C4-2B (cell line): Measurements from ENCODE around the gene RAB40B.

Source experiments
- H3K27ac ChIP-seq: fragments of 450-650 bp; 2 replicates; pipeline ENCODE4 v1.5.1; 2017
- ZFX ChIP-seq: fragments of 450-650 bp; IDR thresholded peaks from 2 replicates; pipeline ENCODE4 v1.6.1; 2017
- TF ChIP-seq, protein P1 (sequence below): fragments of 450-650 bp; conservative IDR thresholded peaks from 2 replicates; pipeline ENCODE4 v1.5.1; 2017; ENCODE audit warnings: mild to moderate bottlenecking

The RAB40B gene

DNA sequence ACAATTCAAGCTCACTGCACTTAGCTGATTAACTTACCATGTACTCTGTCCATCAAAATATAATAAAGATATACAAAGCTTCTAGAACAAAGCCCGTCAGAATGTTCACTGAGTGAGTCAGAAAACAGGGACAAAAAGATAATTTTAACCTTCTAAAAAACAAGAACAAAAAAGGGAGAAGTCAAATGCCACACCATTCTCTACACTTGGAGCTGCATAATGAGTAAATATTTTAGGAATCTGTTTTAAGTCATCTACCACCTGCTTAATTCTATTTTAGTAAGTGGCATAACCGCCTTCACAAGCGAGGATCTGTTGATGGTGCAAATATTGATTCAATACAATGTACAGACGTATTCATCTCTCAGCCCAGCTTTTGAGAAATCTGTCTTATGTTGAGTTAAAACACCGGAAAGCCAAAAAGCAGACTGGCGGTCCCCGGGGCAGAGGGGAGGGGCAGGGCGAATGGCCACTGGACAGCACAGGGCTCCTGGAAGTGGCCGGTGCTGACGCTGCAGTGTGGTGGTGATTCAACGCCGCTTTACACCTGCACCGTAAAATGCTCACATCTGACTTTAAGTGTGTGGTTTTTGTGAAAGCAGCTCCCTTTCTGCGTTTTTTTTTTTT is 20.1 kb downstream of the RAB40B start:
- H3K27ac ChIP-seq = no peak overlapping the region
- no peak for TF ChIP-seq ZFX
- TF ChIP-seq, protein P1, sequence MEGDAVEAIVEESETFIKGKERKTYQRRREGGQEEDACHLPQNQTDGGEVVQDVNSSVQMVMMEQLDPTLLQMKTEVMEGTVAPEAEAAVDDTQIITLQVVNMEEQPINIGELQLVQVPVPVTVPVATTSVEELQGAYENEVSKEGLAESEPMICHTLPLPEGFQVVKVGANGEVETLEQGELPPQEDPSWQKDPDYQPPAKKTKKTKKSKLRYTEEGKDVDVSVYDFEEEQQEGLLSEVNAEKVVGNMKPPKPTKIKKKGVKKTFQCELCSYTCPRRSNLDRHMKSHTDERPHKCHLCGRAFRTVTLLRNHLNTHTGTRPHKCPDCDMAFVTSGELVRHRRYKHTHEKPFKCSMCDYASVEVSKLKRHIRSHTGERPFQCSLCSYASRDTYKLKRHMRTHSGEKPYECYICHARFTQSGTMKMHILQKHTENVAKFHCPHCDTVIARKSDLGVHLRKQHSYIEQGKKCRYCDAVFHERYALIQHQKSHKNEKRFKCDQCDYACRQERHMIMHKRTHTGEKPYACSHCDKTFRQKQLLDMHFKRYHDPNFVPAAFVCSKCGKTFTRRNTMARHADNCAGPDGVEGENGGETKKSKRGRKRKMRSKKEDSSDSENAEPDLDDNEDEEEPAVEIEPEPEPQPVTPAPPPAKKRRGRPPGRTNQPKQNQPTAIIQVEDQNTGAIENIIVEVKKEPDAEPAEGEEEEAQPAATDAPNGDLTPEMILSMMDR = no peak

DNA sequence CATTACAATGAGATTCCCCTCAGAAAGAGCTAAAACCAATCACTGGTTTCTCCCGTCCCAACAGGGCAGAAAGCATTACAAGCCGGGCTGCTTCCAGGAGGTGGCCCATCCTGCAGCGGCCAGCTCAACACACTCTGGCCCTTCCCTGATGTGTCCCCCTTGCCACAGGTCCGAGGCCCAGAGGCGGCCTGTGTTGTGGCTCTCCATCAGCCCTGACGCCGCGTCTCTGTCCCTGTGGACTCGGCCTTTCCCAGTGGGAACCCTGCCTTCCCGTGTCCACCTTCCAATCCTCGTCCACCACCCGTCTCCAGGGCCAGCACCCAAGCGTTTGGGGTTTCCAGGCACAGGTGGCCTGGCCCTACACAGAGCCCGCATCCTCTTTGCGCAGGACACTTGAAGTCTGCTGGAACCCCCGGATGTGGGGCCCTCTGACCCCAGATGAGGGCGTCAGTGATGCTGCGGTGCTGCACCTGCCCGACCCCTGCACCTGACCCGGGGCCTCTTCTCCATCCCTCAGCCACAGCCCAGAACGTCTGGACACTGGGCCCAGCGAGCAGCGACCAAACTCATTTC is 21.1 kb downstream of the RAB40B start:
- H3K27ac ChIP-seq = no peak overlapping the region
- TF ChIP-seq ZFX = no peak
- TF ChIP-seq, protein P1 = no peak

DNA sequence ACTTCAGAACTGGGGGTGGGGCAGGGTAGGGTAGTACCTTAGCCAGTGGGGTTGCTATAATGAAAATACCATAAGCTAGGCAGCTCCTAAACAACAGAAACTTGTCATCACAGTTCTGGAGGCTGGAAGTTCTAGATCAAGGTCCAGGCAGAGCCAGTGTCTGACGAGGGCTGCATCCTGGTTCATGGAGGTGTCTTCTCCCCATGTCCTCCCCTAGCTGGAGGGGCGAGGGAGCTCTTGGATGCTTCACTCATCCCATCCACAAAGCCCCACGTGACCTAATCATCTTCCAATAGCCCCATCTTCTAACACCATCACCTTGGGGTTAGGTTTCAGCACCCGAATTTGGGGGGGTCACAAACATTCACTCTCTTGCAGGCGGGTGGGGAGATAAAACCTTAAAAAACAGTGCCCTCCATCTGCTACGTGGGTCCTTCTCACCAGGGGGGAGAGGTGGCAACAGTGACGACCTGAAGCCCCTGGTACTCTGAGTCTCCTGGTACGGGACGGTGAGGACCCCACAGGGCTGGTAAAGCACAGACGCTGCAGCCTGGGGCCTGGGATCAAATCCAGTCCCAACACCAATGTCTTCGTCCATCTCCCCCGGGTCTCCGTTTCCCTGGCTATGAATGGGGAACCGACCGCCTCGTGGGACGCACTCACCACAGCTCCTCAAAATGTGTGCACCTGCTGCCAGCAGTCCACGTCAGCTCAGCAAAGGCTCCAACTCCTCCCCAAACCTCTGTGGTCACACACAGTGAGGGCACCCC is 22.8 kb downstream of the RAB40B start:
- TF ChIP-seq, protein P1 = no peak
- no peak for TF ChIP-seq ZFX
- no peak overlapping the region for H3K27ac ChIP-seq

DNA sequence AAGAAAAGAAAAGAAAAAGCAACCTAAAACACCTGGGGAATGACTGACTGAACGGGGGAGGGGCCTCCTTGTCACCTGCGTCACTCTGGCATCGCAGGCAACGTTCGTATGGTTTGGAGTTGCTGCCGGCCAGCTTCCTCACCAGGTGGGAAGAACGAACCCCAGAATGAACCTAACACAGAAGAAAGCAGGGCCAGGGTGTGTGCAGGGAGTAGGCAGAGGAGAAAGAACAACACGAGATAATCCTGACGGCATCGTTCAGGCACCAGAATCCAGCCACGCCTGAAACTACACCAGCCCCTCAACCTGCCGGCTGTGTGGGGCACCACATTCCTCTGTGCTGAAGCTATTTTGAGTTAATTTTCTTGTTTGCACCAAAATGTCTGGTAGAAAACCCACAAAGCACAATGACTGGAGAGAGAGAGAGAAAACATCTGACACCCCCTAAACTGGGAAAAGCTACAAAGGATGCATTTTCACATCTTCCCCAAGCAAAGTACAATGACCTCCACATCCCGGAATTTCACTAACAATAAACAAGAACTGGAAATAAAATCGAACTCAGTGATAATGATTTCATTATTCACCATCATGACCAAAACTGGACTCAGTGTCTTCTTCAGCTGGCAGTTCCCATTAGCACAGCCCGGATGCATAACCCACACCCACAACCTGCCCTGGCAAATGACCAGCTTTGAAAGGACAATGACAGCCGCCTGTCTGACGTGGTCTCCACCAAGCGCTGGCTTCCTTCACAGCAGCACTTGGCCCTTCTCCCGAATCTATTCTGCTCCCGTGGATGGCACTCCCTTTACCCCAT is 23.6 kb downstream of the RAB40B start:
- no peak for TF ChIP-seq ZFX
- TF ChIP-seq, protein P1 = no peak
- H3K27ac ChIP-seq = no peak overlapping the region

DNA sequence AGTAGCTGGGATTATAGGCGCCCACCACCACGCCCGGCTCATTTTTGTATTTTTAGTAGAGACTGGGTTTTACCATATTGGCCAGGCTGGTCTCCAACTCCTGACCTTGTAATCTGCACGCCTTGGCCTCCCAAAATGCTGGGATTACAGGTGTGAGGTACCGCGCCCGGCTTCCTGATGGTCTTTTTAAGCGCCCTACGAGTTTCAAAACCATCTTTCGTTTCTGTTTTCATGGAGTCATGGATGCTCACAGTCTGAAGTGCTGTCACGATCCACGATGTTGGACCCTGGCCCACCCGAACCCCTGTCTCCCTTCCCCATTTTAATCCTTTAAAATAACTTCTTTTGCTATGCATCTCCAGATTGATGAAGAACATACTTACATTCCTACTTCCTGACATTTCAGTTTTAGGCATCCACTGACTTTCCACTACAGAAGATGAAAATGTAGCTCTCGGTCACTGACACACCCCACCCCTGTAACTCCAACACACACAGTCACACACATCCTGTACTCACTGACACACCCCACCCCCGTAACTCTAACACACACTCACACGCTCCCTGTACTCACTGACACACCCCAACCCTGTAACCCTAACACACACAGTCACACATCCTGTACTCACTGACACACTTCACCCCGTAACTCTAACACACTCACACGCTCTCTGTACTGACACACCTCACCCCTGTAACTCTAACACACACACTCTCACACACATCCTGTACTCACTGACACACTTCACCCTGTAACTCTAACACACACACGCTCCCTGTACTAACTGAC is 27.6 kb downstream of the RAB40B start:
- no peak overlapping the region for H3K27ac ChIP-seq
- TF ChIP-seq, protein P1 = no peak
- no peak for TF ChIP-seq ZFX

- no peak overlapping the region for H3K27ac ChIP-seq
- TF ChIP-seq, protein P1 = no peak
- no peak for TF ChIP-seq ZFX
Observed at GRCh38 chr17:82668631-82669099, 29.8 kb downstream of the RAB40B start.
